ENCODE results near the gene HMGN2. TPM values are rescaled to one million over a fixed set of nuclear protein-coding genes. Genes with fewer than 3 reads are reported as not detected.

The HMGN2 gene
- total RNA-seq, 1 experiment from 2014 or later, result 421 TPM

- POLR2A ChIA-PET, result no interaction called here
Observed at GRCh38 chr1:26516987-26517765, 44.9 kb downstream of the HMGN2 start.

GRCh38 chr1:26517766-26518049 is 45.5 kb downstream of the HMGN2 start:
- no peak for DNase-seq
- H3K4me1 Mint-ChIP-seq (ENCODE audit: low read depth, unreplicated experiment), result no peaks in the 10 kb centered on the region
- no peaks in the 10 kb centered on the region for H3K27me3 Mint-ChIP-seq (ENCODE audit: insufficient read depth, unreplicated experiment)
- intact Hi-C loops (cut with micrococcal nuclease; ENCODE audit: unreplicated experiment), result no loop called here
- H3K4me3 ChIP-seq (ENCODE audit: low read depth, low read length), result no peak overlapping the region
- H3K9me3 ChIP-seq, result no peaks in the 10 kb centered on the region
- no TSS peak for BruUV-seq (replicated peaks)
- H3K27me3 ChIP-seq (replicated peaks; ENCODE audit: control insufficient read depth, insufficient read depth, low read length), result no peaks in the 10 kb centered on the region
- ChIA-PET CTCF (interaction anchor here (1.1 kb wide), 1 partner anchor 18 kb away, joined by 3 read pairs; no protein-coding TSS in a partner anchor), POLR2A (no interaction called here)
- H3K27ac Mint-ChIP-seq (ENCODE audit: unreplicated experiment), result no peak overlapping the region
- H3K36me3 ChIP-seq (ENCODE audit: control insufficient read depth, insufficient read depth, low read length), result no peaks in the 10 kb centered on the region
- H3K4me1 ChIP-seq, result no peaks in the 10 kb centered on the region
- no peaks in the 10 kb centered on the region for H3K36me3 Mint-ChIP-seq (ENCODE audit: insufficient read depth, unreplicated experiment)
- no peak for TF ChIP-seq CTCF (IDR thresholded peaks at IDR 0.05; ENCODE audit: insufficient read depth in 1 of 2, low read depth in 1 of 2, low read length in 1 of 2, severe bottlenecking in 1 of 2, unreplicated experiment in 1 of 2)
- no peaks in the 10 kb centered on the region for H3K9me3 Mint-ChIP-seq (ENCODE audit: unreplicated experiment)
- H3K4me3 Mint-ChIP-seq (ENCODE audit: unreplicated experiment), result no peak overlapping the region

More at GRCh38 chr1:26516987-26517765, 44.9 kb downstream of the HMGN2 start:
- no peak for TF ChIP-seq CTCF (IDR thresholded peaks at IDR 0.05; ENCODE audit: insufficient read depth in 1 of 2, low read depth in 1 of 2, low read length in 1 of 2, severe bottlenecking in 1 of 2, unreplicated experiment in 1 of 2)
- Histone ChIP-seq H3K36me3 (ENCODE audit: control insufficient read depth, insufficient read depth, low read length) (no peaks in the 10 kb centered on the region), H3K9me3 (no peaks in the 10 kb centered on the region), H3K4me3 (ENCODE audit: low read depth, low read length) (no peak overlapping the region), H3K4me1 (no peaks in the 10 kb centered on the region), H3K27me3 (replicated peaks; ENCODE audit: control insufficient read depth, insufficient read depth, low read length) (no peaks in the 10 kb centered on the region)
- Mint-ChIP-seq H3K4me3 (ENCODE audit: unreplicated experiment) (no peak overlapping the region), H3K36me3 (ENCODE audit: insufficient read depth, unreplicated experiment) (no peaks in the 10 kb centered on the region), H3K27me3 (ENCODE audit: insufficient read depth, unreplicated experiment) (no peaks in the 10 kb centered on the region), H3K27ac (ENCODE audit: unreplicated experiment) (no peak overlapping the region), H3K9me3 (ENCODE audit: unreplicated experiment) (no peaks in the 10 kb centered on the region), H3K4me1 (ENCODE audit: low read depth, unreplicated experiment) (no peaks in the 10 kb centered on the region)
- intact Hi-C loops (cut with micrococcal nuclease; ENCODE audit: unreplicated experiment), result no loop called here
- no peak for DNase-seq
- CTCF ChIA-PET, result interaction anchor here (0.6 to 1.1 kb wide), 2 partner anchors 17 to 232 kb away, joined by 3 to 5 read pairs; no protein-coding TSS in a partner anchor
- no TSS peak for BruUV-seq (replicated peaks)

GRCh38 chr1:26518355-26518754 is 46.1 kb downstream of the HMGN2 start:
- intact Hi-C loops (cut with micrococcal nuclease; ENCODE audit: unreplicated experiment), result no loop called here
- POLR2A ChIA-PET, result no interaction called here
- CTCF ChIA-PET, result no interaction called here

More at GRCh38 chr1:26518355-26518754, 46.1 kb downstream of the HMGN2 start:
- no peak for TF ChIP-seq CTCF (IDR thresholded peaks at IDR 0.05; ENCODE audit: insufficient read depth in 1 of 2, low read depth in 1 of 2, low read length in 1 of 2, severe bottlenecking in 1 of 2, unreplicated experiment in 1 of 2)
- Mint-ChIP-seq H3K27me3 (ENCODE audit: insufficient read depth, unreplicated experiment) (no peaks in the 10 kb centered on the region), H3K9me3 (ENCODE audit: unreplicated experiment) (no peaks in the 10 kb centered on the region), H3K36me3 (ENCODE audit: insufficient read depth, unreplicated experiment) (no peaks in the 10 kb centered on the region), H3K4me3 (ENCODE audit: unreplicated experiment) (no peak overlapping the region), H3K4me1 (ENCODE audit: low read depth, unreplicated experiment) (no peaks in the 10 kb centered on the region), H3K27ac (ENCODE audit: unreplicated experiment) (no peak overlapping the region)
- no TSS peak for BruUV-seq (replicated peaks)
- H3K4me3 ChIP-seq (ENCODE audit: low read depth, low read length), result no peak overlapping the region
- H3K36me3 ChIP-seq (ENCODE audit: control insufficient read depth, insufficient read depth, low read length), result no peaks in the 10 kb centered on the region
- H3K27me3 ChIP-seq (replicated peaks; ENCODE audit: control insufficient read depth, insufficient read depth, low read length), result no peaks in the 10 kb centered on the region
- no peak for DNase-seq
- H3K4me1 ChIP-seq, result no peaks in the 10 kb centered on the region
- no peaks in the 10 kb centered on the region for H3K9me3 ChIP-seq

All from Caco-2 (cell line).